Progenitor cell of endocrine pancreas (in vitro differentiated cells): Measurements from ENCODE around the gene EWSR1. TPM values are rescaled to one million over a fixed set of nuclear protein-coding genes. Genes with fewer than 3 reads are reported as not detected.

Experiments used
- DNase-seq: peaks from one replicate; pipeline ENCODE4 v3.0.0; 2021; ENCODE audit warnings: low spot score; ENCODE audit not compliant: unreplicated experiment
- H3K27ac Mint-ChIP-seq: 2 replicates; pipeline ENCODE4 v1.8.0; 2021; ENCODE audit warnings: mild to moderate bottlenecking, moderate library complexity, mixed read lengths
- H3K27me3 Mint-ChIP-seq: 2 replicates; pipeline ENCODE4 v1.8.0; 2021; ENCODE audit warnings: mixed read lengths
- H3K36me3 Mint-ChIP-seq: 2 replicates; pipeline ENCODE4 v1.8.0; 2022; ENCODE audit warnings: mixed read lengths; ENCODE audit not compliant: insufficient read depth
- H3K4me1 Mint-ChIP-seq: 2 replicates; pipeline ENCODE4 v1.8.0; 2021; ENCODE audit warnings: low read depth, mixed read lengths
- H3K4me3 Mint-ChIP-seq: 2 replicates; pipeline ENCODE4 v1.8.0; 2021; ENCODE audit warnings: low read depth, mild to moderate bottlenecking, moderate library complexity, mixed read lengths
- H3K9me3 Mint-ChIP-seq: 2 replicates; pipeline ENCODE4 v1.8.0; 2021; ENCODE audit warnings: low read depth, mixed read lengths
- CTCF ChIP-seq: fragments of 200-600 bp; sonication (generic); IDR thresholded peaks from one replicate; pipeline ENCODE4 v1.5.0; 2021; ENCODE audit warnings: antibody characterized with exemption, mild to moderate bottlenecking; ENCODE audit not compliant: unreplicated experiment
- total RNA-seq: library from RNA; stranded (reverse); gene quantifications from 2 replicates; pipeline ENCODE4 v1.2.1, GENCODE V29; 2021

Gene EWSR1
- total RNA-seq, 1 donor from 2014 or later = 442 TPM

- no peak for DNase-seq
- H3K36me3 Mint-ChIP-seq = peaks cover 32% of the 10 kb centered on the region
Measured at GRCh38 chr22:29269731-29270474, 1.8 kb downstream of the EWSR1 start.

DNA sequence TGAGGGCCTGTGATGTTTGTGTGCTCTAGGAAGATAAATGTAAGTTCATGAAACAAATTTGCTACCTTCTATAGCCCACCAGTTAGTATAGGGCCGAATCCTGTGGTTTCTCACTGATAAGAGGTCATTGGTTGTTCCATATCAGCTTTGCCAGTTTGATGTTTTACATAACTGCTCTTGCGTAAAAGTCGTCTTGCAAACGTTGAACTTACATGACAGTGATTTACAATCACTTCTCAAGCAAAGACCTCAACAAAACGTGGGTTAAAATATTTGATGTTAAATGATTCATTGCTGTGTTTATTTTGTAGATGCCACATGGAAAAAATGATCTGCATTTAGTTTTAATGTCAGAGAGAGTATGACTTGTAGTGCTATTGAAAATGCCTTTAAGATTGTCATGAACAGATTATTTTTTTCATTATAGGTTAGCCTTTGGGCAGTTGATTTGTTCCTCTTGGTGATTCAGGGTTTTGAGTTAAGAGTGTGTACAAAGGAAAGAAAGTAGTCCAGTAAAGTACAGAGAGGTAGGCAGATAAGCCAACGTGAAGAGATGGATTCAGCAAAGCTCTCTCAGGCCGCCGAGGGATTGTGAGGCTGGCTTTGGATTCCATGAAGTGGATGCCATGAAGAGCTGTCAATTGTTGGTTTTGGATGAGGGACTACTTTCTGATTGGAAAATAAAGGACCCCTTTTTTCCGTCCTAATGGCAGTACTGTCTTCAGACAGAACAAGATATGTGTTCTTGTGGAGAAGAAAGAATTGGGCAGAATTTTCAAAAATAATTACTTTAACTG, 2.6 kb downstream of the EWSR1 start:
- Mint-ChIP-seq H3K36me3 (peaks cover 37% of the 10 kb centered on the region), H3K9me3 (no peaks in the 10 kb centered on the region), H3K27ac (peak overlapping the region; percentile 100), H3K27me3 (no peaks in the 10 kb centered on the region), H3K4me1 (peaks cover 54% of the 10 kb centered on the region), H3K4me3 (peak overlapping the region; percentile 86)
- TF ChIP-seq CTCF = no peak
- DNase-seq = no peak

More at GRCh38 chr22:29269731-29270474, 1.8 kb downstream of the EWSR1 start:
- no peaks in the 10 kb centered on the region for H3K9me3 Mint-ChIP-seq
- peak overlapping the region; percentile 86 for H3K4me3 Mint-ChIP-seq
- peaks cover 48% of the 10 kb centered on the region for H3K4me1 Mint-ChIP-seq
- peak overlapping the region; percentile 100 for H3K27ac Mint-ChIP-seq
- no peaks in the 10 kb centered on the region for H3K27me3 Mint-ChIP-seq
- no peak for TF ChIP-seq CTCF

- Mint-ChIP-seq H3K27me3 (no peaks in the 10 kb centered on the region), H3K9me3 (no peaks in the 10 kb centered on the region), H3K36me3 (peaks cover 50% of the 10 kb centered on the region), H3K4me3 (no peak overlapping the region), H3K4me1 (peaks cover 57% of the 10 kb centered on the region), H3K27ac (no peak overlapping the region)
- DNase-seq = no peak
- no peak for TF ChIP-seq CTCF
Measured at GRCh38 chr22:29272624-29273023, 4.6 kb downstream of the EWSR1 start.

- no peak overlapping the region for H3K4me3 Mint-ChIP-seq
- H3K36me3 Mint-ChIP-seq = peaks cover 58% of the 10 kb centered on the region
- TF ChIP-seq CTCF = no peak
- peaks cover 47% of the 10 kb centered on the region for H3K4me1 Mint-ChIP-seq
- no peaks in the 10 kb centered on the region for H3K27me3 Mint-ChIP-seq
- no peak for DNase-seq
- no peak overlapping the region for H3K27ac Mint-ChIP-seq
- no peaks in the 10 kb centered on the region for H3K9me3 Mint-ChIP-seq
Measured at GRCh38 chr22:29275167-29275566, 7.1 kb downstream of the EWSR1 start.

DNA sequence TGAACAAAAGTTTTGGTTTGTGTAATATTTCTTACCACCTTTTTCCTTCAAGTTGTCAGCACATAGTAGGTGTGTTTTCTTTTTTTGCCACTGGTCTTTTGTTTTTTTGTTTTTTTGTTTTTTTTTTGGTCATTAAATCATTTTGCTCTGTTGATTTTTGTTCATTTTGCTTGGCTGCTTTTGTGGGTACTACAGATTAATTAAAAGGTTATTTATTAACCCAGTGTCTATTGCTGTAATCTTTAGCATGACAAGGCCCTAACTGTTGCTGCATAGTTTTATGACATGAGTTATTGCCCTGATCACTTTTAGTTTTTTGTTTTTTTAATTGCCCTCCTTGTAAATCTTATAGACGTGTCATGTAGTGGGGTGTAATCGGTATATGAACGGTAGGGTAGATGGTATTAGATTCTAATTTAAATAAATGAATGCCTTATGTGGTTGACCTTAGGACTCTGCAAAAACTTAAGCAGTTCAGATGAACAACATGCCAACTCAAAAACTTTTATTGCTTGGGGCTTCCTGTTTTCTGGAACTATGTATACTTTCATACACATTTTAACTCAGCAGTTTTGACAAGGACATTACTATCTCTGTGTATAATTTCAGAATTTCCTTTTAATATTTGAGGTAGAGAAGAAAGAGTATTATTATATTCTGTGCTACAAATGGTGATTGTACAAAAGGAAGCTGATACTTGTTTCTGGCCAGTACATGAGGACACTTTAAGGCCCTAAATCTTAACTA, 7.9 kb downstream of the EWSR1 start:
- H3K36me3 Mint-ChIP-seq = peaks cover 61% of the 10 kb centered on the region
- H3K4me3 Mint-ChIP-seq = peak overlapping the region; percentile 27
- no peaks in the 10 kb centered on the region for H3K9me3 Mint-ChIP-seq
- DNase-seq = no peak
- H3K4me1 Mint-ChIP-seq = peaks cover 39% of the 10 kb centered on the region
- no peak for TF ChIP-seq CTCF
- no peaks in the 10 kb centered on the region for H3K27me3 Mint-ChIP-seq
- peak overlapping the region; percentile 74 for H3K27ac Mint-ChIP-seq
